Activated CD4-positive, alpha-beta T cell treated with anti-CD3 and anti-CD28 coated beads for 48 hours (primary cell): Measurements from ENCODE around the gene LONP1.
"Not testable (repeated sequence)": the region's sequence is repeated elsewhere in the genome, so short reads cannot be mapped to it uniquely, and the experiment has no call there.

Experiments used
- DNase-seq: peaks from one replicate; pipeline ENCODE4 v3.0.0-alpha.2; 2020

The LONP1 gene

DNA sequence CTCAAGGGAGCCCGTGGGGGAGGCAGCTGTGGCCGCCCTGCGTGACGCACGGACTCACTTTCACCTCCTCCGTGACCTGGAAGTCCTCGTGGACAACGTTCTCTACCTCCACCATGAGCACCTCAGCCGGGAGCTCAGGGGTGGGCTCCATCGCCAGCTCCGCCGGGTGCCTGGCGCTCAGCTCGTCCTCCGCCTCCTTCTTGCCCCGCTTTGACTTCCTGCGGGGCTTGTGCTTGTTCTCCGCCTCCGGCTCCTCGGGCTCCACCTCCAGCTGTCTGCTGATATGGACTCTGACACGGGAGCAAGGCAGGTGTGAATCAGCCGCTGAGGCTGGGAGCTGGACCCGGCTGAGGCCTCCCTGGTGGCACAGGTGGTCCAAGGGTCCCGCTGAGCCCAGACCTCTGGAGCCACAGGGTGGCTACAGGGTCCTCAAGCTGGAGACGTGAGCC, 8.2 kb downstream of the LONP1 start:
- DNase-seq: no peak

DNA sequence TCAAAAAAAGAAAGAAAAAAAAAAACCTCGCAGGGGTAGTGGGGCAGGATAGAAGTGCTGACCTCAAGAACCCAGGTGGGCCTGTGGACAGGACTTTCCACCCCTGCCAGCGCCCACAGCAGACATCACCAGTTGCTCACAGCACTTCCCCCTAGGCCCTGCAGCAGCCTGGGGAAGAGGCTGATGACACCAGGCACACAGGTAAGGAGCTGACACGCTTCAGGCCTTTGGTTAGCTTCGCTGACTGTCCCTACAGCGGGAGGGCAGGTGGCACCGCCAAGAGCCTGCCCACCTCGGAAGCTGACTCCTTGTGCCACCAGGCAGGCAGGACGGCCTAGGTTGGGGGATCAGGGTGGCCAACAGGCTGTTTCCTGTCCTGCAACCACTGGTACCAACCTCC, 8.9 kb downstream of the LONP1 start:
- no peak for DNase-seq

DNA sequence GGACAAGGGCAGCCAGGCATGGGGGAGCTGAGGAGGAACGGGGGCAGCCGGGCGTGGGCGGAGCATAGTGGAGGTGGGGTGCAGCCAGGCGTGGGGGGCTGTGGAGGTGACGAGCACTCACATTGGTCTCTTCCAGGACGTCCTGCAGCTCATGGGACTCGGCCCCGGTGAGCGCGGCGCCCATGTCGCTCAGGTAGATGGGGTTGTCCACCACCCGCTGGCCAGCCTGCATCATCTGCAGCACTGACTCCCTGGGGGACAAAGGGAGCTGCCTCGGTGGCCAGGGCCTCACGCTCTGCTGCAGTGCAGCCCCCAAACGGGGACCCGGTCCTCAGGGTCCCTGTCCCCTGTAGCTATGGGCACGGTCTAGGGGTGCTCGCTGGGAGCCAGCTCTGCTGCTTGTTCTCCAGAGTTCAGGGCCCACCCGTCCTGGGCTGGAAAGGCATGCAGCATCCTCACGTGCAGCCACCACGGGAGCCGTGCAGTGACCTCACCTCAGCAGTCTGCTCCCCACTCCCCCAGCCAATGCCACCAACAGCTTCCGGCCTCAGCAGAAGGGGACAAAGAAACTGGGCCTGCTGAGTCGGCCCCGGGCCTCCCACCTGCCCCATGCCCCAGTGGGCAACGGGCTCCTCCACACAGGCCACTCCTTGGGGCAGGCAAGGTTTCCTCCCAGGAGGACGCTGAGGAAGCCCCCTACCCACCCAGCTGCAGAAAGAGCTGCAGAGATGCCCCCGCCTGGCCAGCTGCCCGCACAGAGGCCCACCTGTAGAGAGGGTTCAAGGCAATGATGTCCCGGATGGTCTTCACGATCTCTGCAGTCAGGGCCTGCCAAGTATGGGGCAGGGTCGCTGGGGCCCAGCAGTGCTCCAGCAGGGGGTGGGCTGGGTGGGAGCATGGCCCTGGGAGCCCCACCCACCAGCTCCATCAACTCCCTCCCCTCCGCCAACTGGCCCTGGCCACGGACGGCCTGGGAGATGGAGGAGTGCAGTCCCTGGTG, 12.1 kb downstream of the LONP1 start:
- no peak for DNase-seq

DNA sequence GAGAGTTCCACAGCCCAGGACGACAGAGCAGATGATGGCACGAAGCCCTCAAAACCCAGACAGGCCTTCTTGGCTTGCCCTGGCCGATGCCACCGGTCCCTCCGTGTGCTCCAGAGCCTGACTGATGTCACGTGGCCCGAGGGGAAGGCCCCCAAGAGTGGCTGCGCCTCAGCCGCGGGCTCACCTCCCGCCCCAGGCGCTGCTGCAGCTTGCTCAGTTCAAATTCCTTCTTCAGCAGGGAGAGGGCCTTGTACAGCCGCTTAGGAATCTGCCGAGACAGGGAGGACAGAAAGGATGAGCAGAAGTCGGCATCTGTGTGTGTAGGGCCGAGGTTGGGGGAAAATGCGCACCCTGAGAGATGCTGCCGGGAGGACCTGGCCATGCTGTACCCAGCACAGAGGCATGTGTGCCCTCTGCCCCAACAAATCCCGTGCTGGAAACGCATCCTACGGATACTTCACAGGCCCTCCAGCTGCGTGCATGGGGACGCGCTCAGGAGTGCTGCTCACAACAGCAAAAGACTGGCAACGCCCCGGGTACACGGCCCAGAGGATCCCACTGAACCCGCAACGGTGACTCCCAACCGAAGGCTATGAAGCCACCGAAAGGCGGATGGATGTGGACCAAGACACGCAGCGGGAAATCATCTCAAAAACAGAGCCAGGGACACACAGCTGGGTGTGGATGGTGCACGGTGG, 12.9 kb downstream of the LONP1 start:
- DNase-seq: no peak

DNA sequence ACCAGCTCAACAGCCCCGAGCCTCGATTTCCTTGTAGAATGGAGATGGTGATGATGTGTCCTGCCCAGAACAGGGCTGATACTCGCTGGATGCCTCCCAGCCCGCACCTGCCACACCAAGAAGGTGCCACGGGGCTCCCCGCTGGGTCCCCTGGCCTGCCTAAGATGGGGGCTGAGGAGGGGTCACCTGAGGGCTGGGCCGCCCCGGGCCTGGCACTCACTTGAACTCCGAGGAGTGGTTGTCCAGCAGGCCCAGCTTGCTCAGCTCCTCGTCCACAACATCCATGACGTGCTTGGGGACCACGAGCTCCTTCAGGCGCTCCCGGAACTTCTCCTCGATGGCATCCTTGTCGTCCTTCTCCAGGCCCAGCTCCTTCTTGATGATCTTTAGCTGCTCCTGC, 14.4 kb downstream of the LONP1 start:
- DNase-seq: no peak

DNA sequence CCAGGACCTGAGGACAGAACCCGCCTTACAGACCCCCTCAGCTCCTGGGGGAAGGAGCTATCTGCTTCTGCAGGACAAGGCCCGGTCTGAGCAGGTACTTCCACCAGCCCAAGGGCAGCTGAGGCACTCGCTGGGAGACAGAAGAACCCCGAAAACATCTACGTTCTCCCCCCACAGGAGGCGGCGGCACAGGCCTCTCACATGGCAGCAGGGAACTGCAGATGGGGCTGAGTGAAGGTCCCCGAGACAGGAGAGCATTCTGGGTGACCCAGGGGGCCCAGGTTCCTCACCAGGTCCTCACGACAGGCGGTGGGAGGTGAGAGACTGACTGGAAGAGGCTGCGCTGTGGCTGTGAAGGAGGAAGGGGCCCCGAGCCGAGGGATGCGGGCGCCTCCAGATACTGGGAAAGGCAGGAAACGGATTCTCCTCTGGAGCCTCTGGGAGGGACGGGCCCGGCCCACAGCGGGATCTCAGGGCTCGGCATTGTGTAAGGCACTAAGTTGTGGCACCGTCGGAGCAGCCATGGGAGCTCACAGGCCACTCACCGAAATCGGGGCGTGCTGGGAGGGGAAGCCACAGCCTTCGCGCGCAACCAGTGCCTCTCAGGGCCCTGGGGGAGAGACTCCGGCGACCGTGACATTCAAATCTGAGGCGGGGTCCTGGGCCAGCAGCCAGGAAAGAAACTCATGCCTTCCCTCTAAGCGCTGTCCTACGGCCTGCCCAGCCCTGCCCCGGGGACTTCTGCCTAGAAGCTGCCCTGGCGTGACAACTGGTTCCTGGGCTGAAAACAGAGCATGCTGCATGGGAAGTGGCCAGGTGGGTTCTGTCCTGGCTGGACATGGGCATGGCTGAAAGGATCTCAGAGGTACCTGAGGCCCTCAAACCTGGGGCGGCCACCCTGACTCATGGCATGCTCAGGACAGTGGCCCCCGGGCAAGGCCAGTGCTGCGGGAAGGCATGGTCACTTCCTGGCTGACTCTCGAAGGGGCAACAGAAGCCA, 15.8 kb downstream of the LONP1 start:
- no peak for DNase-seq

DNA sequence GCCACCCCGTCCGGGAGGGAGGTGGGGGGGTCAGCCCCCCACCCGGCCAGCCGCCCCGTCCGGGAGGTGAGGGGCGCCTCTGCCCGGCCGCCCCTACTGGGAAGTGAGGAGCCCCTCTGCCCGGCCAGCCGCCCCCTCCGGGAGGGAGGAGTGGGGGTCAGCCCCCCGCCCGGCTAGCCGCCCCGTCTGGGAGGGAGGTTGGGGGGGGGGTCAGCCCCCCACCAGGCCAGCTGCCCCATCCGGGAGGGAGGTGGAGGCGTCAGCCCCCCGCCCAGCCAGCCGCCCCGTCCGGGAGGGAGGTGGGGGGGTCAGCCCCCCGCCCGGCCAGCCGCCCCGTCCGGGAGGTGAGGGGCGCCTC, 17.9 kb downstream of the LONP1 start:
- not testable (repeated sequence) for DNase-seq

DNA sequence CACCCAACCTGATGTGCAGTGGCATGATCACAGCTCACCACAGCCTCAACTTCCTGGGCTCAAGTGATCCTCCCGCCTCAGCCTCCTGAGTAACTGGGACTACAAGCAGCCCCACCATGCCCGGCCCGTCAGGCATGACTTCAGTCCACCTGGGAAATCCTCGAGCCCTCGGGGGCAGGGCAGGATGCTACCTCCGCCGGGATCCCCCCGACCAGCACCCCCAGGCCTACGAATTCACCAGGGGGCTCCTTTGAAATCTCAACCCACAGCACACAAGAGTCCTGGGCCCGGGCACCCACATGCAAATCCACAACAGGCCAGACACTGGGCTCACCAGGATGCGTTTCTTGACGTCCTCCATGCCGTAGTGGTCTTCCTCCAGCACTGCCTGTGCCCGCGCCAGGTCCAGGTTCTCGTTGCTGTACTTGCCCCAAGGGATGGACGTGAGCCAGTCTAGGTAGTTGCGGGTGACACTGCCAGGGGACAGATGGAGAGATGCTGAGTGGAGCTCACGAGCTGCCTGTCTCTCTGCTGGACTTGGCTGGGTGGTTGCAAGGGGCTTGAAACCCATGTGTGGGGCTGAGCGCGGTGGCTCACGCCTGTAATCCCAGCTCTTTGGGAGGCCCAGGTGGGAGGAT, 19.4 kb downstream of the LONP1 start:
- DNase-seq: no peak

DNA sequence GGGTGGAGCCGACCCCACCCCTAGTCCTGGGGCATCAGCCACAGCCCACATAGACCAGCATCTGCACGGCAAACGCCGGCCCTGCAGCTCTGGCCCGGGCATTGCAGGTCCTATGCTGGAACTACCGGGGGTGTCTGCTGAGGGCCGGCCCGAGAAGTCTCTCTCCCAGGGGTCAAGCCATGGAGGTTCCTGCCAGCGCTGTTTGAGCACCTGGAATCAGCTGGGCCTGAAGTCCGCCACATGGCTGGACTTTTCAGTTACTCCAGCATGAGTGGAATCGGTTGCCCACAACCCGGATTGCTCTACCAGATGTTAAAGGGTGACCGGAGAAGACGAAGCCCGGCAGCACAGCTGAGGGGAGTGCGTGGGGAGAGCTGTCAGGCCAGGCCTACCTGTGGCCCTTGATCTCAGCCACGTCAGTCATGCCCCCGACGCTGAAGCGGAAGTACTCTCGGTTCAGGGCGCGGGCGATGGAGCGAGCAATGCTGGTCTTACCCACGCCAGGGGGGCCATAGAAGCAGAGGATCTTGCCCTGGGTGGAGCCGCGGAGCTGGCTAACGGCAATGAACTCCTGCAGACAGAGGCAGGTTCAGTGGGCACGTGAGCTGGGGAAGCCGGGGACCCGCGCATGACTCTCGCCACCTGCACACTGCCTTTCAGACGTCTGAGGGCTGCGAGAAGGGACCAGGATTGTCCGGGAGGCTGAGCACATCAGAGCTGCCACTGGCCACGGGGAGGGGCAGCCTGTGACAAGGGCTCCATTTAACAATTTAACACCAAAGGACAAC, 21.1 kb downstream of the LONP1 start:
- no peak for DNase-seq

DNA sequence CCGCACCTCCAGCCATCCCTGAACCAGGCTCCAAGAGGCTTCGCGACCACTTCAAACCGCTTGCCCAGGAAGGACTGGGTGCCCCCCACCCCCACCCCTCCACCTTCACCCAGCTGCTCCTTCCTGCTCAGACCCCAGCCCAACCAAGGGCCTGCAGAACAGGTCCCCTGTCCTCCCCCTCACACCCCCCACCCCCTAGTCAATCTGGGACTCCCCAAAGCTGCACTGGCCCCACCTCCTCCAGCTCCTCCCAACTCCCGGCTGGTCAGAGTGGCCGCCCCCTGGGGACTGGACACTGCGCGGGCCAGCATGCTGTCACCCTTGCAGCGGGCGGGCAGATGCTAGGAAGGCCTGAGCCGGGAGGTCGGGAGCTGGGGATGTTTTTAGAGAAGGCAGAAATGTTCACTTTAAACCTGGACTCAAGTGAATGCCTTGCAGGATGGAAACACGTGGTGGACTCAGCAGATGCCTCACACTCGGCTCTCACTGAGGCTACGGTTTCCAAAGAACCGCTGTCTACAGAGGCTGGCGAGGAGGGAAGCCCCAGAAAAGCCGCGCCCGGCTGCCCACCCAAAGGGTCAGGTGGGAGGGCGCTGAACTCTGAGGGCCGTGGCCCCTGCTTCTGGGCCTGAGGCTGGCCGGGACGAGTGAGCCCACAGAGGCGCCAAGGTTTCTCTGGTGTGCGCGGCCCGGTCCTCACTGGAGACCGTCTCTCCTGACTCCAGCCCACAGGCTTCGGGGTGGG, 21.9 kb downstream of the LONP1 start:
- no peak for DNase-seq

DNA sequence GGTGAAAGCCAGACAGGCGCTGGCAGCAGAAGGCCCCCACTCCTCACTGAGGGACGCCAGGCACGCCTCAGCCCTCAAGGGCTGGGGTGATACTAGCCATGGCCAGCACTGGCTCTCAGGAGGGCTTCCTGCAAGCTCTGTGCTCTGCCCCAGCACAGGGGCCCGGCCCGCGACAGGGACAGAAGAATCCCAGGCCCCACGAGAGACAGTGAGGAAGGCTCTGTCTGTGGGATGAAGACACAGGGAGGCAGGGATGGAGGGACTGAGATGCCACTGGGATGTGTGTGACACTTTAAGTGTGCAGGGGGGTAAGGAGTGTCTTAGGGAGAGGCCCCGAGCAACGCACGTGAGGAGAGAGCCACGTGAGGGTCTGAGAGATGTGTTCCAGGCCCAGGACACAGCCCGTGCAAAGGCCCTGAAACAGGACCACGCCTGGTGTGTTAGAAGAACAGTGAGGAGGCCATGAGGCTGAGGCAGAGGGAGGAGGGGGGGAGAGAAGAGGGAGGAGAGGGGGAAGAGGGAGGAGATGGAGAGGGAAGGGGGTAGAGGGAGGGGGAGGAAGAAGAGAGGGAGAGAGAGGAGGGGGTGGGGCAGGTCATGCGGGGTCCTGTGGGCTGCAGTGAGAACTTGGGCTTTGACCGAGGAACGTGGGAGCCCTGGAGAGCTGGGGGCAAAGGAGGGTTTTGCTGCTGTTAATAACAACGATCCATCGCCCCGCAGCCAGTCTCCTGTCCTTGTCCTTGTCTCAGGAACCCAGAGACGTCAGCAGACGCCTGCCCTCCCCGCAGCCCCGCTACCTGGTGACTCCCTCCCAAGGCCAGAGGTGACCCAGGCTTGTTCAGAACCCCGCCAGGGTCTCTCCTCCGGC, 22.7 kb downstream of the LONP1 start:
- no peak for DNase-seq

DNA sequence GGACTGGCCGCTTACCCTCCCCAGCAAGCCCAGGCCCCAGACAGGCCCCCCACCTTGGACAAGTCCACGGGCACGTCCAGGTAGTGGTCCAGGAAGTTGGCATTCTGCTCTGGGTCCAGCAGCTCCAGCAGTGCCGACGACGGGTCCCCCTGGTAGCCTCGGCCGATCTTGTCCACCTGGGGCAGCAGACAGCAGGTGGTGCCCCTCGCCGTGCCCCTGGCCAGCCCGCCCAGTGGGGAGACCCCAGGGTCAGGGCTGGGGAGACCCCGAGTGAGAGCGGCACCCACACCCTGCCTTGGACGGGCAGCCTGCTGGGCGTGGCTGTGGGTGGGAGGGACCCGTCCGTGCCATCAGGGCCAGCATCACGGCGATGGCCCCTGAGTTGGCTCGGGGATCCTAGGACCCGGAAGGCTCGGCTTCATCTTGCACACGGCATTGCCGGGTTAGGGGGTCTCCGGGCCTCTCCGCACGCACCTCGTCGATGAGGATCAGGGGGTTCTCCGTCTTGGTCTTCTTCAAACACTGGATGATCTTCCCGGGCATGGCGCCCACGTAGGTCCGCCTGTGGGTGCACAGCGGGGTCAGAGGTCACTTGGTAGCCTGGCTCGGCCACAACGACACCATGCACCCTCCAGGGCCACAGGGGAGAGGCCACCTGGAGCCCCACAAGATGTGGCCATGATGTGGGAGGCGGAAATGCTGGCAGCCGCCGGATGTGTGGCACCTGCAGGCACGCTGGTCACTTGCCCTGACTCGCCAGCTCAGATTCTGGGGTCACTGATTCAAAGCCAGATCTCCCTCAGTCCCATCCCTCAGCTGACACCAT, 23.5 kb downstream of the LONP1 start:
- DNase-seq: no peak

DNA sequence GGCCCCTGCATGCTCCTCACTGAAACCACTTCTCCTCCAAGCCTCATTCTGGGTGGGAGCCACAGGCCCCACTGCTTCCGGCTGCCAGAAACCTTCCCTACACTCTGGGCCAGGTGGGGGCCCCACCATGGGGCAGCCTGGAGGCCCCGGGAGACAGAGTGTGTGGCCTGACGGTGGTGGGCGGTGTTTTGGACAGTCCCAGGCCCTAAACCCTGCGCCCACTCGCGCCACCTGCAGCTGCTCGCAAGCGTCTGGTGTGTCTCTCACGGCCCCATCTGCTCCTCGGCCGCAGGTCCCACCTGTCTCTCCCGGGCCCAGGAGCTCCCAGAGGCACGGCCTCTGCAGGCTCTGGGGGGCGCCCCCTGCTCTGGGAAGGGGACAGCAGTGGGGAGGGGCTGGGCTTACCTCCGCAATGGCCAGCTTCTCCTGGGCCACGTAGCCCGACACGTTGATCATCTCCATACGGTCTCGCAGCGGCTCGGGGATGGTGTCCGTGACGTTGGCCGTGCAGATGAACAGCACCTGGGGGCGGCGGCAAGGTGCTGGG, 24.2 kb downstream of the LONP1 start:
- no peak for DNase-seq

DNA sequence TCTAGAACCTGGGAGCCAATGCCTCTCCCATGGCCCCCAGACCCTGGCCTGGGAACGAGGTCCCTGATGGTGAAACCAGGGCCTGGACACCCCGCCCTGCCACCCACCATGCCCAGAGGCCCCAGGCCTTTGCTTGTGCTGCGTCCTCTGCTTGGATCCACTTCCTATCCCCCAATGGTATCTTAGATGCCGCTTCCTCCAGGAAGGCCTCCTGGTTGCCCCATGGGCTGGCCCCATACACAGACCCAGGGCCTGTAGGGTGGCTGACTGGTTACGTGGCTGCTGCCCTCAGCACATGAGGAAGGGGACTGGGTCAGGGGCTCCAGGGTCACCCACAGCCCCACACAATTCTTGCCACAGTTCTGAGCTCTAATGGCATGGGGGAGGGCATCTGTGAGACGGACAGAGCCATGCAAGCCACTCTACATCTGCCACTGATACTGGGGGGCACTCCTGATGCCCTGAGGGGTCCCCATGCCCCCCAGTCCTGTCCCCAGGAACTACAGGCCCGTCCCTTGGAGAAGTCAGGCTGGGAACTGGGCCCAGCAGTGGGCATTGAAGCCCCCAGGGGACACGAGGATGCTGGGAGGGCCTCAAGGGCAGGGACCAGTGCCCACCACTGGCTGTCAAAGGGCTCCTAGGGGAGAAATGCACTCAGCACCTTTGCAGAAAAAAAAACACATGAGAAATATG, 24.8 kb downstream of the LONP1 start:
- no peak for DNase-seq

DNA sequence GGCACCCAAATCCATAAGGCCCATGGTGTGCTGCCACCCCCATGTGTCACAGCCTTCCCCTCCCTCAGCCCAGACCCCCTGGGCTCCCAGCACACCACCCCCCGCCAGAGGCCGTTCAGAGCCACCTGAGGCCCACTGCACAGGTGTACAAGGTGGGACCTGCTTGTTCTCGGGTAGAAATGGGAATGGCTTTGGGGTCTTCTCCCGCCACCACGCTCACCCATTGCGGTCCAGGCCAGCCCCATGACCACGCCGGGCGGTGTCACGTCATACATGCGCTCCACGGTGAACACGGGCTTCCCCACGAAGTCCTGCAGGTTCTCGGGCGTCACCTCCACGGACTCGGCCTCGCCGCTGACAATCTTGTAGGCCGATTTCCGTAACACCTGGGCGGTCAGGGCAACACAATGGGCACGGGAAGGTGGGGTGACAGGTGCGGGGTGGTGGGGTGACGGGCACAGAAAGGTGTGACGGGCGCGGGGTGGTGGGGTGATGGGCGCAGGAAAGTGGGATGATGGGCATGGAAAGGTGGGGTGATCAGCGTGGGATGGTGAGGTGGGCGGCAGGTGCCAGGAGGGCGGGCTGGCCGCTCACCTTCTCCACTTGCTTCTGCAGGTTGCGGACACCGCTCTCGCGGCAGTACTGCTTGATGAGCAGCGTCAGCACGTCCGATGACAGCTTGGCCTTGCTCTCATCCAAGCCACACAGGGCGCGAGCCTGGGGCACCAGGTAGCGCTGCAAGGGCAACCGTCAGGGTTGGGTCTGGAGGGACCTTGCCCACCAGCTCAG, 25.6 kb downstream of the LONP1 start:
- DNase-seq: peak; percentile 29

DNA sequence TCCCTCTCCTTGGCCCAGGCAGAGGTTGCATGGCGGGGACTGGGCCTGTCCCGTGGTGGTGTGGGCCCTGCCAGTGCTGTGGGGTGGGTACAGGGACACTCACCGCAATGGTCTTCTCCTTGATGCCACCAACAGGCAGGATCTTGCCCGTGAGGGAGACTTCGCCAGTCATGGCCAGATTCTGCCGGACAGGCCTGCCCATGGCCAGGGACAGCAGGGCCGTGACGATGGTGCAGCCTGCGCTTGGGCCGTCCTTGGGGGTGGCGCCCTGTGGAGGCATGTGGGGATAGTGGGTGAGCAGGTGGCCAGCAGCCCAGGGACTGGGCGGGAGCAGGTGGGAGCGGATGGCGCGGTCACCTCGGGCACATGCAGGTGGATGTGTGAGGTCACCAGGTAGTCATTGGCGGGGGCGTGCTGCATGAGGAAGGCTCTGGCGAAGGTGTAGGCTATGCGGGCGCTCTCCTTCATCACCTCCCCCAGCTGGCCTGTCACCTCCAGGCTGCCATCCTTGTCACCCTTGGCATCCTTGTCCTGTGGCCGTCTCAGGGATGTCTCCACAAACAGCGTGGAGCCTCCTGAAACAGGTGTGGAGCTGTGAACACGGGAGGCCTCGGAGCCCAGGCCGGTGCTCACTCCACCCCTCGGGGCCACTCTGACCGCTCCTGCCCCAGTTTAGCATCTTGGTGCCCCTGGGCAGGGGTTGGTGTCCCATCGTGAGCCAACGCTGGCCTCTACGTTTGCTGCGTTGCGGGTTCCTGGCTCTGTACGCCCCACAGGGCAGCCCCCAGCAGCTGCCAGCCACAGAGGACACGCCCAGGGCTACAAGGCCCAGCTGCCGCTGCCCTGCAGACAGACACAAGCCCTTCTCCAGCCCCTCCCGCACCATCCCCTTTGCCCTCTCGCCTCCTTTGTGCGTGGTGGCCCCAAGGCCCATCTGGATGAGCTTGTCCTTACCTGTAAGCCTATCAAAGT, 26.5 kb downstream of the LONP1 start:
- DNase-seq: peak; percentile 53
